ENCODE results near the gene VWA1. TPM values are rescaled to one million over a fixed set of nuclear protein-coding genes. Genes with fewer than 3 reads are reported as not detected.

VWA1 gene
- total RNA-seq, 2 experiments from 2014 or later, result 0.21 to 0.29 TPM

DNA sequence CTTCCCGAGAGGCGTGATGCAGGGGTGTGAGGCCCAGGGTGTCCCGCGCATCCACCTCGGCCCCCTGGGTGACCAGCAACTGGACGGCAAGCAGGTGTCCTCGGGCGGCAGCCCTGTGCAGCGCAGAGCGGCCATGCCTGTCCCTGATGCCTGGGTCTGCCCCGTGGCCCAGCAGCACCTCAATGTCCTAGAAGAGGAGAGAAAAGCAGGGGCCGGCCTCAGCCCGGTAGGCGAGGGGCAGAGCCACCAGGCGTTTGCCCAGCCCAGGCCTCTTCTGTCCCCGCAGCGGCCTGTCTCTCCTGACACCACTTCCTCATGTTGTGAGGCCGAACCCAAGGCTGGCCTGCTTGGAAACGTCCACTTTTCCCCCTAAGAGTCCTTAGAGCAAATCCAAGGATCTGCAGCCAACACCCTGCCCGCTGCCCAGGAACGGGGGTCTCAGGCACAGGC lies 16.1 kb upstream of the VWA1 start:
- Mint-ChIP-seq H3K36me3 (ENCODE audit: low read depth) (no peaks in the 10 kb centered on the region), H3K4me1 (ENCODE audit: low read depth) (peaks cover 20% of the 10 kb centered on the region), H3K27ac (no peak overlapping the region), H3K27me3 (ENCODE audit: low read depth) (peaks cover 7% of the 10 kb centered on the region), H3K4me3 (no peak overlapping the region), H3K9me3 (ENCODE audit: insufficient read depth) (no peaks in the 10 kb centered on the region)
- ChIA-PET POLR2A (no interaction called here), CTCF (no interaction called here)
- DNase-seq (no peak), ATAC-seq (no peak)

DNA sequence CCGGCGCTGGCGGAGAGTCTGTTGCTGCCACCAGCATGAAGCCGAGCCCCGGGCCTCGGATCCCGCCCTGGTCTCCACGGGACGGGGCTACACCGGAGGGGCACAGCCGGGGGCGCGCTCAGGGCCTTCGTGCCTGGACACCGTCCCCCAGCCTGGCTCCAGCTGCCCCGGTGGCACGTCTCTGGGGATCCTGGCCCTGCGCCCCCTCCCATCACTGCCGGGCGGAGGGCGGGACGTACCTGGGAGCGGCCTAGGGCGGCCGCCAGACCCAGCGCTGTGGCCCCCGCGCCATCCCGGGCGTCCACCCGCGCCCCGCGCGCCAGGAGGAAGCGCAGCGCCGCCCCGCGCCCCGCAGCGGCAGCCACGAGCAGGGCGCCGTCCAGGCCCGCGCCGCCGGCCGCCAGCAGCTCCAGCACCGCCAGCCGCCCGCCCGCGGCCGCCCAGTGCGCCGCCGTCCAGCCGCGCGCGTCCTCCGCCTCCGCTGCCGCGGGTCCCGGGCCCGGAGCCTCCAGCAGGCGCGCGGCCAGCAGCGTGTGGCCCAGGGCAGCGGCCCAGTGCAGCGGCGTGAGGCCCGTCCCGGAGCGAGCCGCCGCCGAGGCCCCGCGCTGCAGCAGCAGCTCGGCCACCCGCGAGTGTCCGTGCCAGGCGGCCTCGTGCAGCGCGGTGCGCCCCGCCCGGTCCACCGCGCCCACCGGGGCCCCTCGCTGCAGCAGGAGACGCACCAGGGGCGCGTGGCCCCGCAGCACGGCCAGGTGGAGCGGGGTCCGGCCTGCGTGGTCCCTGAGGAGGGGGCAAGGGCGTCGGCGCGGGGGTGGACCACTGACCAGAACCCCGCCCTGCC lies 15.5 kb upstream of the VWA1 start:
- ATAC-seq, result peak; percentile 59
- no peak for DNase-seq

DNA sequence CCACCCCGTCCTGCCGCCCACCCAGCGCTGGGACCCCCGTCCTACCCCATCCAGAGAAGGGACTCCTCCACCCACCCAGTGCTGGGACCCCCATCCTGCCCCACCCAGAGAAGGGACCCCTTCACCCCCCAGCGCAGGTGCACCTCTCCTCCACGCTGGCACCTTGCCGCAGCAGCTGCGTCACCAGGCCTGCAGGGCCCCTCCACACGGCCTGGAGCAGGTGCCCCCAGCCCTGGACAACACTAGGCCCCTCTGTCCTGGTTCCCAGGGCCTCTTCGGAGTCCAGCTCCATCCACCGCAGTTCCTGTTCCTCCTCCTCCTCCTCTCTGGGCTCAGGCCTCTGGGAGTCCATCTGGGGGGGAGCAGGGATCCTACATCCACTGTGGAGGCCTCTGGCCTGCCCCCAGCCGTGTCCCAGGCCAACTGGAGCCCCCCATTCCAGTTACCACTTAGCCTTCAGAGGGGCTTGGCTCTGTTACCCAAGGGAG lies 14.8 kb upstream of the VWA1 start:
- Mint-ChIP-seq H3K9me3 (ENCODE audit: insufficient read depth) (no peaks in the 10 kb centered on the region), H3K4me1 (ENCODE audit: low read depth) (peaks cover 20% of the 10 kb centered on the region)
- no peak for DNase-seq

More for the DNA sequence above, 15.5 kb upstream of the VWA1 start:
- Mint-ChIP-seq H3K4me3 (no peak overlapping the region), H3K36me3 (ENCODE audit: low read depth) (no peaks in the 10 kb centered on the region), H3K9me3 (ENCODE audit: insufficient read depth) (no peaks in the 10 kb centered on the region), H3K4me1 (ENCODE audit: low read depth) (peaks cover 20% of the 10 kb centered on the region), H3K27me3 (ENCODE audit: low read depth) (peaks cover 3% of the 10 kb centered on the region), H3K27ac (no peak overlapping the region)
- CTCF ChIA-PET, result no interaction called here
- POLR2A ChIA-PET, result interaction anchor here (0.9 kb wide), 1 partner anchor 14 kb away, joined by 3 read pairs; no protein-coding TSS in a partner anchor

DNA sequence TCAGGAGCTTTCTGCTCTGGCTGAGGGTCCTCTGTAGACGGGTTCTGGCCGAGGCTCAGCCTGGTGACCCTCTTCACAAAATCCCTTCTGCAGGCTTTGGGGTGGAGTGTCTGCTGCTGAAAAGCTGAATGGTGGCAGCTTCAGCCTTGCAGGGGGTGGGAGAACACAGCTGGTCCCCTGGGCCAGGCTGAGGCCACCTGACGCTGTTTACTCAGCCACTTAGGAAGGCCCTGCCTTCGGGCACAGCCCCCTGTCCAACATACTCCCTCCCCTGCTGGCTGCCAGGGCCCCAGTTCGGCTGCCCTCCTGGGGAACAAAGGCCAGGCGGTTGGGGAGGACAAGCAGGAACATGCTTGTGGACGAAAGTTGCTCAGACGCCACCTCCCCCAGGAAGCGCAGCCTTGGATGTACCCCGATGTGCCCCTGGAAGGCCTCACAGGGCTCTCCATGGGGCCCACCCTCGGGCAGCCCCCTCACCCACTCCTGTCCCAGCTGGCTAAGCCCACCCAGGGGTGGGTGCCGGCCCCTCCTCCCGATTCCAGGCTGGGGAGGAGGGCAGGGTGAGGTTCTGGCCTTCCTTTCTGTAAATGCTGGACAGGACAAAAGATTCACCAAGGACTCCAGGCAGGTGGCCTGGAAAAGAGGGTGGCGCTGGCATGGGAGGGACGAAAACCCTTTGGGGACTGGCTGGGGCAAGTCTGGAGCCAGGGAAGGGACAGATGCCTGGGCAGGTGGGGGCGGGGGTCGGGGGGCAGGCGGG lies 14.2 kb upstream of the VWA1 start, which contains the start of gene ANKRD65:
Gene ANKRD65 (minus strand): TSS at position 130 of the 760 bp plus-strand sequence. CDS start 271 bp downstream, outside the sequence.
- H3K36me3 Mint-ChIP-seq (ENCODE audit: low read depth), result no peaks in the 10 kb centered on the region
- no peak within 1 kb of the TSS for H3K27ac Mint-ChIP-seq
- peaks cover 9% of the 10 kb centered on the region for H3K27me3 Mint-ChIP-seq (ENCODE audit: low read depth)
- ChIA-PET POLR2A (interaction anchor here (0.9 to 1.4 kb wide), 2 partner anchors 13 kb away, joined by 3 read pairs; no protein-coding TSS in a partner anchor), CTCF (interaction anchor here (1.6 kb wide), 1 partner anchor 19 kb away, joined by 6 read pairs; no protein-coding TSS in a partner anchor)
- H3K4me1 Mint-ChIP-seq (ENCODE audit: low read depth), result peaks cover 22% of the 10 kb centered on the region
- H3K9me3 Mint-ChIP-seq (ENCODE audit: insufficient read depth), result no peaks in the 10 kb centered on the region
- H3K4me3 Mint-ChIP-seq, result no peak within 1 kb of the TSS
- DNase-seq, result no peak
- ATAC-seq, result no peak

More for the DNA sequence above, 14.8 kb upstream of the VWA1 start:
- POLR2A ChIA-PET, result interaction anchor here (0.9 to 1.4 kb wide), 2 partner anchors 13 kb away, joined by 3 read pairs; no protein-coding TSS in a partner anchor
- Mint-ChIP-seq H3K27ac (no peak overlapping the region), H3K36me3 (ENCODE audit: low read depth) (no peaks in the 10 kb centered on the region), H3K27me3 (ENCODE audit: low read depth) (peaks cover 5% of the 10 kb centered on the region), H3K4me3 (no peak overlapping the region)
- no peak for ATAC-seq
- CTCF ChIA-PET, result no interaction called here

DNA sequence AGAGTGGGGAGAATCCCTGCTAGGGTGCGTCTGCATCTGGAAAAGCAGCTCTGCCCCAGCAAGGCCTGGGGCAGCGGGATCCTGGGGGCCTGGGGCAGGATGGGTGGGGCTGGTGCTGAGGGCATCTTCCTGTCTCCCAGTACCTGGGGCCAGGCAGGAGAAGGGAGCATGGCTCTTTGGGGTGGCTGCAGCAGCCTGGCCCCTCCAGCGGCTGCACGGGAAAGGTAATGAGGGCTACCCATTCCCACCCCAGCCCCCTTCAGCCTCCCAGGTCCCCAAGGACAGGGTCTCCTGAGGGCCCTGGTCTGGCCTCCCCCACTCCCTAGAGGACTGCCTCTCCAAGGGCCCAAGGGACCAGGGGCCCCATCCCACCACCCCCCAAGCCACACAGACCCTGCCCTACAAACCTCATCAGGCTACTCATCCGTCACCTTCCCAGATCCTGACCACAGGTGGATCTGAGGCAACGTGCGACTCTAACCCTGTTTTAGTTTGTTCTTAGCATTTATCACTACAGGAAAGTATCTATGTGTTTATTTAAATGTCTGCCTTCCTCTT lies 13.5 kb upstream of the VWA1 start:
- H3K4me1 Mint-ChIP-seq (ENCODE audit: low read depth), result peaks cover 23% of the 10 kb centered on the region
- H3K36me3 Mint-ChIP-seq (ENCODE audit: low read depth), result no peaks in the 10 kb centered on the region
- no peak overlapping the region for H3K27ac Mint-ChIP-seq
- no peak for ATAC-seq
- H3K9me3 Mint-ChIP-seq (ENCODE audit: insufficient read depth), result no peaks in the 10 kb centered on the region
- no peak for DNase-seq
- no peak overlapping the region for H3K4me3 Mint-ChIP-seq
- ChIA-PET POLR2A (interaction anchor here (1.4 kb wide), 1 partner anchor 14 kb away, joined by 3 read pairs; no protein-coding TSS in a partner anchor), CTCF (interaction anchor here (1.6 kb wide), 1 partner anchor 19 kb away, joined by 6 read pairs; no protein-coding TSS in a partner anchor)
- H3K27me3 Mint-ChIP-seq (ENCODE audit: low read depth), result peaks cover 11% of the 10 kb centered on the region

DNA sequence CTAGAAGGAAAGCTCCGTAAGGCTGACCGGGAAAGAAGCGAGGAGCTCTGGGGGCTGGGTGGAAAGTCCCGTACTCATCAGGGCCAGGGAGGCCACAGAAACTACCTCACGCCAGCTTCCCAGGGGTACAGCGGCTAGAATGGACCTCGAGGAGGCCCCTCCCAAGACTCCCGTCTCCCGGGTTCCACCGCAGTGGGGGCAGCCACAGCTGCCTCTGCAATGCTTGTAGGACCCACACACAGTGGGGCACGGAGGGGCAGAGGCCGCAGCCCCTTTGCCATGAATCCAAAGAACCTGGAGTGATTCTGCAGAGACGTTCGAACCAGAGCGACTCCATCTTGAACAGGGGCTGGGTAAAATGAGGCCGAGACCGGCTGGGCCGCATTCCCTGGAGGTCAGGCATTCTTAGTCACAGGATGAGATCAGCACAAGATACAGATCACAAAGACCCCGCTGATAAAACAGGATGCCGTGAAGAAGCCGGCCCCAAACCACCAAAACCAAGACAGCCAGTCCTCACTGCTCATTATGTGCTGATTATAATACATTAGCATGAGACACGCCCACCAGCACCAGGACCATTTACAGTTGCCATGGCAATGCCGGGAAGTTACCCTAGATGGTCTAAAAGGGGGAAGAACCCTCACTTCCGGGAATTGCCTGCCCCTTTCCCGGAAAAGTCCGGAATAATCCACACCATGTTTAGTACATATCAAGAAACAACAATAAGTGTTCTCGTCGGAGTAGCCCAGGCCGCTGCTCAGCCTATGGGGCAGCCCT lies 12.8 kb upstream of the VWA1 start:
- H3K4me3 Mint-ChIP-seq, result no peak overlapping the region
- ChIA-PET POLR2A (interaction anchor here (1.4 kb wide), 1 partner anchor 15 kb away, joined by 3 read pairs; no protein-coding TSS in a partner anchor), CTCF (interaction anchor here (1.6 kb wide), 1 partner anchor 18 kb away, joined by 6 read pairs; no protein-coding TSS in a partner anchor)
- no peak overlapping the region for H3K27ac Mint-ChIP-seq
- DNase-seq, result peak; percentile 56
- no peaks in the 10 kb centered on the region for H3K36me3 Mint-ChIP-seq (ENCODE audit: low read depth)
- H3K4me1 Mint-ChIP-seq (ENCODE audit: low read depth), result peaks cover 23% of the 10 kb centered on the region
- H3K9me3 Mint-ChIP-seq (ENCODE audit: insufficient read depth), result no peaks in the 10 kb centered on the region
- ATAC-seq, result peak; percentile 17
- H3K27me3 Mint-ChIP-seq (ENCODE audit: low read depth), result peaks cover 11% of the 10 kb centered on the region

DNA sequence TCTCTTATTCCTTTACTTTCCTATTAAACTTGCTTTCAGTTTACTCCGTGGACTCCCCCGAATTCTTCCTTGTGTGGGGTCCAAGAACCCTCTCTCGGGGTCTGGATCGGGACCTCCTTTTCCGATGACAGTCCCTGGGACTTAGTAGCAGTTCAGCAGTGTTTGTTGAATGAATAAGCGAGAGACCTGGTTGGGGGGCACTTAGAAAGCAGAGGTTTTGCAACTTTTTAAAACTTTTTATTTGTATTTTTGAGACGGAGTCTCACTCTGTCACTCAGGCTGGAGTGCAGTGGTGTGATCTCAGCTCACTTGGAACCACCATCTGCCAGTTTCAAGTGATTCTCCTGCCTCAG lies 12.3 kb upstream of the VWA1 start:
- no peak overlapping the region for H3K4me3 Mint-ChIP-seq
- no peaks in the 10 kb centered on the region for H3K9me3 Mint-ChIP-seq (ENCODE audit: insufficient read depth)
- H3K27ac Mint-ChIP-seq, result no peak overlapping the region
- ATAC-seq (no peak), DNase-seq (no peak)
- H3K36me3 Mint-ChIP-seq (ENCODE audit: low read depth), result no peaks in the 10 kb centered on the region
- peaks cover 17% of the 10 kb centered on the region for H3K4me1 Mint-ChIP-seq (ENCODE audit: low read depth)
- H3K27me3 Mint-ChIP-seq (ENCODE audit: low read depth), result peaks cover 11% of the 10 kb centered on the region
- ChIA-PET POLR2A (no interaction called here), CTCF (interaction anchor here (0.6 kb wide), 1 partner anchor 64 kb away, joined by 3 read pairs; no protein-coding TSS in a partner anchor)

DNA sequence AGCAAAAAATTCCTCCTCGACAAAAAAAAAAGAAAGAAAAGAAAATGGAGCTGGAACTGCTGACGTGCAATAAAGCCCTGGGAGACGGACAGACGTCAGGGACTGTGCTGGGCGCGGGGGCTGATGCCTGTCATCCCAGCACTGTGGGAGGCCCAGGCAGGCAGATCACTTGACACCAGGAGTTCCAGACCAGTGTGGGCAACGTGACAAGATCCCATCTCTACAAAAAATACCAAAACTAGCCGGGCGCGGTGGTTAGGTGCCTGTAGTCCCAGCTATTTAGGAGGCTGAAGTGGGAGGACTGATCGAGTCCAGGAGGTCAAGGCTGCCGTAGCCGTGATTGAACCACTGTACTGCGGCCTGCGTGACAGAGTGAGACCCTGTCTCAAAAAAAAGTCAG lies 10.8 kb upstream of the VWA1 start:
- H3K36me3 Mint-ChIP-seq (ENCODE audit: low read depth), result no peaks in the 10 kb centered on the region
- no peak for DNase-seq
- CTCF ChIA-PET, result no interaction called here
- no peak for ATAC-seq
- H3K4me3 Mint-ChIP-seq, result no peak overlapping the region
- H3K27me3 Mint-ChIP-seq (ENCODE audit: low read depth), result peaks cover 18% of the 10 kb centered on the region
- no peak overlapping the region for H3K27ac Mint-ChIP-seq
- H3K9me3 Mint-ChIP-seq (ENCODE audit: insufficient read depth), result no peaks in the 10 kb centered on the region
- peaks cover 17% of the 10 kb centered on the region for H3K4me1 Mint-ChIP-seq (ENCODE audit: low read depth)
- POLR2A ChIA-PET, result no interaction called here

DNA sequence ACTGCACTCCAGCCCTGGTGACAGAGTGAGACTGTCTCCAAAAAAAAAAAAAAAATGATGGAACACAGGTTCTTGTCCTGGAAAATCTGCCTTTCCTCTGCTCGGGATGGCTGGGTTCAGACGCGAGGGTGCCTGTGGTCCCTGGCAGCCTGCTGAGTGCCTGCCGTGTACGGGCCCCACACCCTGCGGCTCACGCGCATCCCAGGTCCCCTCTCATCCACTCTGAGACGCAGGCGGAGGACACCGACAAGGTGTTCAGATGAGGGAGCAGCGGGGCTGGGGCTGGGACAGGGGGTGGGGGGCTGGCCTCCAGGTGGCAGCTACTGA lies 10.1 kb upstream of the VWA1 start:
- no peaks in the 10 kb centered on the region for H3K9me3 Mint-ChIP-seq (ENCODE audit: insufficient read depth)
- DNase-seq (no peak), ATAC-seq (no peak)
- peaks cover 17% of the 10 kb centered on the region for H3K4me1 Mint-ChIP-seq (ENCODE audit: low read depth)
- no peaks in the 10 kb centered on the region for H3K36me3 Mint-ChIP-seq (ENCODE audit: low read depth)
- no peak overlapping the region for H3K4me3 Mint-ChIP-seq
- H3K27ac Mint-ChIP-seq, result no peak overlapping the region
- H3K27me3 Mint-ChIP-seq (ENCODE audit: low read depth), result peaks cover 18% of the 10 kb centered on the region
- CTCF ChIA-PET, result no interaction called here
- POLR2A ChIA-PET, result interaction anchor here (0.6 kb wide), 1 partner anchor 471 kb away, joined by 3 read pairs; no protein-coding TSS in a partner anchor

DNA sequence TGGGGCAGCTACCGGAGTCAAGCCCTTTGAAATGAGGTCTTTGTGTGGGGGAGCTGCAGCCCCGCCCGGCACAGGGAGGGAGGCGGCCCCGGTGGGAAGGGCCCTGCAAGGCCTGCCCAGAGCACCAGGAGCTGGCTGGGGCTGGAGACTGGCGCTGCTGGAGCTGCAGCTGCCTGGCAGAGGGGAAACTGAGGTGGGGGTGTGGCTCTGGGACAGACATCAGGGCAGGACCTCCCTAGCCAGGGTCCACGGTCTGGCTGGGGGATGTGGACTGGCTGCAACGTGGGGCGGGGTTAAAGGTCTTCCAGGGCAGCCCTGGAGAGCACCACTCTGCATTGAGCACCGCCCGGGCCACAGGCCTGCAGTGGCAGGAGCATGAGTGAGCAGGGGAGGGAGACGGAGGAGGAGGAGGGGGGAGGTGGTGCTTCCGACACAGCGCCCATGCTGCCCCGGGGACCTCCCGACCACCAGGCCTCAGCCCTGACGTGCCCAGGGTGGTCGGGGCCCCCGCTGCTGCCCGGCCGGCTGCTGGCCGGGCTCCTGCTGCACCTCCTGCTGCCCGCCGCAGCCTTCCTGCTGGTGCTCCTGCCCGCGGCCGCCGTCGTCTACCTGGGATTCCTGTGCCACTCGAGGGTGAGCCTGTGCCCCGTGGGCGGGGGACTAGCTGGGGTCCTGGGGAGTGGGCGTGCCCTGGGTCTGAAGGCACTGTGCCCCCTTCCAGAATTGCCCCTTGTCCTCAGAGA lies 9.6 kb upstream of the VWA1 start:
- Mint-ChIP-seq H3K4me3 (no peak overlapping the region), H3K9me3 (ENCODE audit: insufficient read depth) (no peaks in the 10 kb centered on the region), H3K4me1 (ENCODE audit: low read depth) (peaks cover 17% of the 10 kb centered on the region), H3K27me3 (ENCODE audit: low read depth) (peaks cover 15% of the 10 kb centered on the region), H3K36me3 (ENCODE audit: low read depth) (no peaks in the 10 kb centered on the region), H3K27ac (no peak overlapping the region)
- ATAC-seq (no peak), DNase-seq (no peak)
- CTCF ChIA-PET, result no interaction called here
- POLR2A ChIA-PET, result interaction anchor here (0.6 to 0.7 kb wide), 2 partner anchors 393 to 472 kb away, joined by 3 read pairs; no protein-coding TSS in a partner anchor

Data from activated CD8-positive, alpha-beta T cell treated with anti-CD3 and anti-CD28 coated beads, Interleukin-2, amount 10 ng/mL, durations not matched to agents 7 days and 5 days (primary cell).